Measurements from ENCODE around the gene PEX11G.

PEX11G gene

DNA sequence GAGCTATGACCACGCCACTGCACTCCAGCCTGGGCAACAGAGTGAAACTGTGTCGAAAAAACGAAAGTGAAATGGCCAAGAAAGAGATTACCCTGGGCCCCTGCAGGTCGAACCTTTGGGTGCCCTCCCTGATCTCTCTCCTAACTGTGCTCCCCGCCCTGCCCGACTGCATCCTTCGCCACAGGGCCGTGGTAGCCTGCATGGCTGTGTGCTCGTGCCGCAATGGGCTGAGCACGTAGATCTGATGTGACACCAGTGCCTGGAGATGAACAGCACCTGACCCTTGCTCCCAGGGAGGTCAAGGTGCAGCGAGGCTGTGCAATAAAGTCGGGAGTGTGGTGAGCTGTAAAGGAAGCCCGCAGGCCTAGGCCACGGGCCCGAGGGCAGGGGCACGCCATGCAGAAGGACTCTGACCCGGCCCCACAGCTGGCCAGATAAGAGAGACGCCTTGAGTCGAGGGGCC, 60.2 kb downstream of the PEX11G start:
- no peak for DNase-seq

DNA sequence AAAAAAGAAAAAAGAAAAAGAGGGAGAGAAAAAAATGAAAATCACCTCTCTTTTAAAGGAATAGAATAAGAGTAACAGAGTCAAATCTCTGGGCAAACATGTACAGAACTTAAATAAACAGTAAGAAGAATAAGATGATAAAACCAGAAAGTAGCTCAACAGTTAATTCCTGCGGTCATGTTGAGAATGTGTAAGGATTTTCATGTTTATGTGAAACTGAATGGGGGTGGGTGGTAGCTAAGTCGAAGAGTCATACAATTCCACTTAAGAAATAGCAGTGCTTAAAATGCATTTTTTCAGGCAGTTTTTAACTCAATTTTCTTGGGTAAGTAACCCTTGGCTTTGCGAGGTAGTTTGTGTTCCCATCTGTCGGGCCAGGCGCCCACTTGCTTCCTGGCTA, 60.9 kb downstream of the PEX11G start:
- no peak for DNase-seq

DNA sequence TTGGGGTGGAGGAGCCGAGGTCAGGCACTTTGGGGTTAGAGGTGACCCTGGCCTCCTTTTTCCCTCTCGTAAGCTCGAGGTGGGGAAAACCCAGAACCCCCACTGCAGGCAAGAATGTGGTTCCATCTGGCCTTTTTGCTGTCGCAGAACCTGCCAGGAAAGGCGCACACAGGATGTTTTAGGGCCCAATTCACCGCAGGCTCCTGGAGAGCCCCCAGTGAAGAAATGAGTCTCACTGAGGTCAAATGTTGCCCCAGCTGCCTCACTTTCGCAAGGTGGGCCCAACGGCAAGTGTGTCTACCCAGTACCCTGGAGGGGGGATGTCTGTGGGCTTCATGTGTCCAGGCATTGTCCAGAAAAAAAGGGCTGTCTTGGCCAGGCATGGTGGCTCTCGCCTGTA, 61.8 kb downstream of the PEX11G start:
- peak; percentile 31 for DNase-seq
